G401 (cell line): ENCODE measurements around the gene GP2. TPM values are rescaled to one million over a fixed set of nuclear protein-coding genes. Genes with fewer than 3 reads are reported as not detected.

ENCODE experiments used
- DNase-seq: peaks from one replicate; pipeline ENCODE4 v3.0.0-alpha.2; 2015; ENCODE audit warnings: low spot score
- in situ Hi-C: cut with HindIII; loops from 2 replicates; pipeline ENCODE4 v1.10.0; 2016; ENCODE audit warnings: low sequenced_read_pairs, mixed read lengths
- total RNA-seq: library from RNA; depleted of rRNA; stranded (reverse); fragments of >200 nt; shearing (Covaris generic); gene quantifications from 2 replicates; pipeline ENCODE4 v1.2.3, GENCODE V29; 2014

GP2 gene
- total RNA-seq, 1 experiment from 2014 or later = not detected

DNA sequence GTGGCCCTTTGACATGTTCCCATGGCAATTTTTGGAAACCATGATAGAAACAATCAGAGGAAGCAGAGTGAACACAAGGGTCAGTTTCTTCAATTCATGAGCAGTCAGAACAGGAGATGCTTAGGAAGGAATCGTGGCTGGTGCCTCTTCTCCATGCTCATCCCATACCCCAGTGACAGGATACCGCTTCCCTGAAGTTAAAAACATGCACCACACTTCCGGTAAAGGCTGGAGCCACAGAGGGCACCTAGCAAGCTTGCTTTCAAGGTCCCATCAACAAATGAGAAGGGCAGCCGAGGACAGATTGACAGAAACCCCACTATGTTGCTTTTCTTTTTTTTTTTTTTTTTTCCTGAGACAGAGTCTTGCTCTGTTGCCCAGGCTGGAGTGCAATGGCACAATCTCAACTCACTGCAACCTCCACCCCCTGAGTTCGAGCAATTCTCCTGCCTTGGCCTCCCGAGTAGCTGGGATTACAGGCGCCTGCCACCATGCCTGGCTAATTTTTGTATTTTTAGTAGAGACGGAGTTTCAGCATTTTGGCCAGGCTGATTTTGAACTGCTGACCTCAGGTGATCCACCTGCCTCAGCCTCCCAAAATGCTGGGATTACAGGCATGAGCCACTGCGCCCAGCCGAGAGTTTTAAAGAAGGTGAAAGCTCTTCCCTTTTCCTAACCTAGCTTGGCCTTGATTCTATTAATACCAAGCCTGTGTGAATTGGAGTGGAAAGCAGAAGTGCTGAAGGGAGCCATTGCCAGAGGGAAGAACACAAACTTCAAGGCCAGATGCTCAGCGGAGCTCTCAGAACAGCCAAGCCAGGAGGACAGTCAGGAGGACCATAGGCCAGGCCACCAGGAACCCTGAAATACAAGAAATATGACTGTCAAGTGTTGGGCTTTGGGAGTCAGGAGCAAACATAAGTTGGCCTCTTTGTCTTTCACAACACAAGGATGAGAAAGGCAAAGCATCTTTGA, 16.6 kb downstream of the GP2 start:
- no peak for DNase-seq
- in situ Hi-C loops = no loop called here

- in situ Hi-C loops = no loop called here
- no peak for DNase-seq
Observed at GRCh38 chr16:20309786-20310185, 17.5 kb downstream of the GP2 start.

GRCh38 chr16:20308801-20309590, 18.3 kb downstream of the GP2 start:
- in situ Hi-C loops = no loop called here
- DNase-seq = no peak

GRCh38 chr16:20308266-20308665, 19.0 kb downstream of the GP2 start:
- no peak for DNase-seq
- in situ Hi-C loops = no loop called here

- DNase-seq = no peak
- in situ Hi-C loops = no loop called here
Observed at GRCh38 chr16:20307791-20308190, 19.5 kb downstream of the GP2 start.

GRCh38 chr16:20307240-20307671, 20.1 kb downstream of the GP2 start:
- no peak for DNase-seq
- in situ Hi-C loops = no loop called here

- in situ Hi-C loops = no loop called here
Observed at GRCh38 chr16:20306401-20306800, 20.9 kb downstream of the GP2 start.

GRCh38 chr16:20303012-20303411, 24.3 kb downstream of the GP2 start:
- no peak for DNase-seq
- in situ Hi-C loops = no loop called here

More at GRCh38 chr16:20306401-20306800, 20.9 kb downstream of the GP2 start:
- no peak for DNase-seq

DNA sequence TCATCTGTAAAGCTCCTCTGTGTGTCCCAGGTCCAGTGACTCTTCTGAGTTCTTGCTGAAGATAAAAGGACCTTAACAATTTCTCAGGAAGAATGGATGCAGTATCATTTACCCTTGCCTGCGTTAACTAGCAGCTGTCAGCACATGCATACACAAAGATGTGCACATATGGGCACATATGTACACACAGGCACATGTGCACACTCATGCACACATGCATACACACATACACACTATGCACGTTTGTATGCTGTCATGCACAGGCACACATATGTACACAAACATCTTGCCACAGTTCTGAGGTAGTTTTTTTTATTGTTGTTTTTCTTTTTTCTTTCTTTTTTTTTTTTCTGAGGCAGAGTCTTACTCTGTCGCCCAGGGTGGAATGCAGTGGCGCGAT, 24.9 kb downstream of the GP2 start:
- in situ Hi-C loops = no loop called here
- no peak for DNase-seq

DNA sequence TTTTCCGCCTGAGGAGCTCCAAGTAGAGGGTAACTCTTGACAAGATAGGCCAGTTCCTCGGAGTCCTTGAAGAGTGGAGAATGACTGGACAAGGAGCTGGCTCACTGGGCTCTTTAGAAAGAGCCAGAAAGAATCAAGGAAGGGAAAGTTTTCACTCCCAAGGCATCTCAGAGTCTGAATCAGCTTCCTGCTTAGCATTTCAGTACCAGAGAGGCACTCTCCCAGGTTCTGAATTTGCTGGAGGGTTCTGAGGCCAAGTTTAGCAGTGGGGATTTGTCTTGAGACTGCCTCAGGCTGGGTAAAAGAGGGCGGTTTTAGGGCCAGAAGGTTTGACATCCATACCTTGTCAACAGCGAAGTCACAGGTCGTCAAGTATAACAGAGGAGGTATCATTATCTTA, 25.5 kb downstream of the GP2 start:
- DNase-seq = no peak
- in situ Hi-C loops = no loop called here

DNA sequence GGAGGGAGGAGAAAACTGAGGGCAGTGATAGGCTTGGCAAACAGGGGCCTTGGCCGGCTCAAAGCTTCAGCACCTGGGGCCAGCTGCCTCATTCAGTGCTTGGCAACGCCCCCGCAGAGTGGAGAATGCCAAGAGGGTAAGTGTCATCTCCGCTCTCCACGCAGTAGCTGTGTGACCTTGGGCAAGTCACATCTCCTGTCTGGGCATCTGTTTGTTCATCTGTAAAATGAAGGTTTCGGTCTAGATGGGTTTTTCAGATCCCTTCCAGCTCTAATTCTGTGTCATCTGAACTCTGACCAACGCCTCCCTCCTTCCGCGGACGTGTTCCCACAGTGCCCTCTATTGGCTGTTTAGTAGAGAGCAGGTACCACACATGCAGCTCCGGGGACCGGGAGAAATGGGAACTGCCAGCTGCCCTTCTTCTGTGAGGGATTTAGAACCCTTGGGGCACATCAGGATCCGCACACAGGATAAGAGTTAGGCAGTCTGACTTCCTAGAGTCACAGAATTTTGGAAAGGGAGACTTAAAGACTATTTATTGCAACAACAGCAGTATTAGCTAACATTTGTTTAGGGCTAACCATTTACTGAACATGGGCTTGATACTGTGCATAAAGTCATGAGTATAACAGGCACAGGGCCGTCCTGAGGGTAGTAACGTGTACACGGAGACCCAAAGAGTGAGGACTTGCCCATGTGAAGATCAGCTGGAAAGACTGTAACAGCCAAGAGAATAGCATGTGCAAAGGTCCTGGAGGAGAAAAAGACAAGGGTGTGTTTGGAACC, 26.8 kb downstream of the GP2 start:
- peak; percentile 23 for DNase-seq
- in situ Hi-C loops = no loop called here

- DNase-seq = no peak
Observed at GRCh38 chr16:20298452-20298851, 28.9 kb downstream of the GP2 start.

DNA sequence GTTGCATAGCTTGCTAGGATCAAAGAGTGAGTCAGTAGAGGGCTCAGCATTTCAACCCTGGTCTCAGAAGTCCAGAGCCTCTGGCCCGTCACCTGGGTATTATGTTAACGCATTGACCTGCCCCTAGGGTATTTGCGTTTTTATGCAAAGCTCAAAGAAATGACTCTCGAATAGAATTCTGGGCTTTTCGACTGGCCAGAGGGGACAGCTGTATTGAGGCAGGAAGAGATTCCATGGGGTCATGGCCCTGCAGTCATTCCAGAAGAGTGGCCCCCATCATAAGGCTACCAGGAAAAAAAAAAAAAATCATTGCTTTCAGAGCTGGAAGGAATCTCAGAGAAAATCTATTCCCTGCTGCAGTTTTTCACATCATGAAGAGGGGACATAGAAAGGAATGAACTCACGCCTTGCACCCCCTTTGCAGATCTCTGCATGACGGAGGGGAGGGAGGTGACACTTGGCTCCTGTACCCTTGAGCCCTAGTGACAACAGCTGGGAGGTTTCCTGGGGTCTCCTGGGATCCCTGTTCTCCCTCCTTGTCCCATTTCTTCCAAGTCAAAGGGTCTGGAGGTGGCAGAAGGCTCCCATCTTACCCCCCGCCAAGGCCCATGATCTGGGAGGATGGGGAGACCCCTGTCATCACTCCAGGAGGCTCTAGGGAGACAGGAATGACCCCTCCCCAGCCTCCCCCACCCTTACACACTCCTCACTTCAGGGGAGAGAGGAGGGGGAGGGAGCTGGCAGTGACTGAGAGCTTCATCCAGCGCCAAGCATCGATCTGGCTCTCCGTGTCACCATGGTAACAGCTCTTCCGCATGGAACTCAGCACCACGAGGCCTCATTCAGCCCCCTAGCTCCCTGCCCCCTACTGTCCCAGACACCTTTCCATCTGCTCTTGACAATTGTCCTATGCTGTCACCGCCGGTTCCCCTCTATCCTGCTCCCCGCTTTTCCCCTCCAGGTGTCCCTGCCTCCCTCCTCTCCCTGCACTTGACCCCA, 35.8 kb downstream of the GP2 start:
- in situ Hi-C loops = no loop called here
- DNase-seq = no peak

More at GRCh38 chr16:20298452-20298851, 28.9 kb downstream of the GP2 start:
- in situ Hi-C loops = no loop called here

GRCh38 chr16:20289571-20289970, 37.7 kb downstream of the GP2 start:
- DNase-seq = no peak
- in situ Hi-C loops = no loop called here

- in situ Hi-C loops = no loop called here
- DNase-seq = no peak
Observed at GRCh38 chr16:20285993-20286499, 41.3 kb downstream of the GP2 start.

- in situ Hi-C loops = no loop called here
- no peak for DNase-seq
Observed at GRCh38 chr16:20280259-20280658, 47.1 kb downstream of the GP2 start.

- DNase-seq = no peak
- in situ Hi-C loops = no loop called here
Observed at GRCh38 chr16:20271893-20272292, 55.4 kb downstream of the GP2 start.

DNA sequence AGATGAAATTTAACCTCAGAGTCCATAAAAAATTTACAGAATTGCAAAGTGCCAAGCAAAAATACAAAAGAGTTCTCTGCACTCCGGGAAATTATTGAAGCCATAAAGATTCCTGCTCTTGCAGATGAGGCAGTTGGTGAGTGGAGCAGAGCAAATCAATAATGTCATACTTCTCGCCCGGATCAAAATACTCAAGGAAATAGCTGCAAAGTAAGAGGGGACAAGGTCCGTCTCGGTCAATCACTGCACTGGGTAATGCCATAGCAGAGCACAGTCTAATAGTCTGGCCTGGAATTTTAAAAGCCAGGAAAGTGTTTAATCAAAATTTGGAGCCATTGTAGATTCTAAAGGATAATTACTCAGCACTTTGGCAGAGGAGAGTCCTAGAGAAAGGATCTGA, 58.9 kb downstream of the GP2 start:
- in situ Hi-C loops = no loop called here
- DNase-seq = no peak
